OCI-M2 (cell line): ENCODE results near the gene SFMBT2.
"Not testable (repeated sequence)": the region's sequence is repeated elsewhere in the genome, so short reads cannot be mapped to it uniquely, and the experiment has no call there.

Experiments used
- DNase-seq: peaks from one replicate; lab custom pipeline; 2025; ENCODE audit not compliant: unreplicated experiment; lab: John Stamatoyannopoulos, UW

The SFMBT2 gene

DNA sequence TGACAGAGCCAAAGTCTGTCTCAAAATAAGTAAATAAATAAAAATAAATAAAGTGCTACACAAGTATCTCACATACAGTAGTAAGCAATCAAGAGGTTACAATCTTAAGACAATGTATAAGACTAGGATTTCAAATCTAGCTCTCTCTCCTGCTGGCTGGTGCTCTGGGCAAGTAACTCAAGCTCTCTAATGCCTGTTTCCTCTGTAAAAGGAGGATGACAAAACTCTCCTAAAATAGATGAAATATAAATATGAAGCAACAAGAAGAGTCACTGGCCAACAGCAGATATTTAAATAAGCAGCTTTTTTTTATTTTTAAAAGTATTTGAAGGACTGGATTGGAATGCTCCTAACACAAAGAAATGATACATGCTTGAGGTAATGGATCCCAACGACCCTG, 7.2 kb downstream of the SFMBT2 start:
- DNase-seq = no peak

DNA sequence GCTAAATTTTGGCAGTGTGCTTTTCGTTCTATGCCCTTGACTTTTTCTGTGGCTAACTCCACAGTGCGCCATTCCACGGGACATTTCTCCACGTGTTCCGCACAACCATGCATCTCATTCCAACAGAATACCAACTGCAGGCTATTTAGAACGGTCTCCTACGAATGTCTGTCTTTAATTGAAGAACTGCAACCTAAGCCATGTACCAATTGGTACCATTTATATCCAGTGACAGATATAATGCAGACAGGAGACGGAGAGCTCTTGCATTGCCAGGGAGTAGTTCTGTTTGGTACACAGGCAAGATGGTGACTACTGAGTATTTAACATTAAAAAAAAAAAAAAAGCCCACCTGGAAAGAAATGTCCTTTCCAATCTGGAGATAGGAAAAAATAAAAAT, 9.1 kb downstream of the SFMBT2 start:
- DNase-seq = no peak

DNA sequence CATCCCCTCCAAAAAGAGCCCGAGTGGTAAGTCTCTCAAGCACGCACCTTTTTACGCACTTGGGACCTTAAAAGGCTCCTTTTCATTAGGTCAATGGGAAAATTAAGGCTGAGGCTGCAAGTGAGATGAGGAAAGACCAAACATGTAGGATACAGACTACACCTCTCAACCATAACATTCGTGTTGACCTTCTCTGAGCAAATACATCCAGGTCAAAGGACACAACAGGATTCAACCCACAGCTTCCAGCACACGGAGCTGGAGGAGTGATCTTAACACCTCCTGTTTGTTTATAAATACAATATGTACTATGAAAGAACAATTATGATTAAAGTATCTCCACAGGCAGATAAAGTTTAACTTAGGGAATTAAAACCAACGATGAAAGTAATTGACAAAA, 9.7 kb downstream of the SFMBT2 start:
- no peak for DNase-seq

DNA sequence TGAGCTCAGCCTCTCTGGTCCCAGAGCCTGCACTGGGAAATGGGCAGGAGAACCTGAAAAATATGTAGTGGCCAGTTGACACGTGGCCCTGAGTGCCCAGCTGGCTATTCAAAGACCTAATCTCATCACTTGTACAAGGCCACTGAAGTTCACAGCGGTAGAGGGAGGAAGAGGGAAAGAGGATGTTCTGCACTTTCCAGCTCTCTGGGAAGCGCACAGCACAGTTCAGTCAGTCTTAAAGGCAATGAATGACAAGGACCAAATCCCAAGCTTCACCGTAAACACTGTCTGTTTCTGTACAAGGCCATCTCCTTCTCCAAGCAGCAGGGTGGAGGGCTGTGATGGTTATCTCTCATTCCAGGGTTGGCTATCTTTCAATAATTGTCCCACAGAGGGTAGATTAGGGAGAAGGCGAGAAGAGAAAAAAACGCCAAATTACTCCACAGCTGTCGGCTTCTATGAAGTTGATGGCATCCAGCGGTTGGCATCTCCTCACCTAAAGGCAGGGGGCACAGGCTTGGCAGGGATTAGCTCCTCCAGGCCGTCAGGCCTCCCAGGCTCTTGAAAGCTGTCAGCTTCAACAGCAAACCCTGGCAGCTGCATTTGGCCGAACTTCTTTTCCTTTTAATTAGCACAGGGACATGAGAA, 10.6 kb downstream of the SFMBT2 start:
- DNase-seq = no peak

DNA sequence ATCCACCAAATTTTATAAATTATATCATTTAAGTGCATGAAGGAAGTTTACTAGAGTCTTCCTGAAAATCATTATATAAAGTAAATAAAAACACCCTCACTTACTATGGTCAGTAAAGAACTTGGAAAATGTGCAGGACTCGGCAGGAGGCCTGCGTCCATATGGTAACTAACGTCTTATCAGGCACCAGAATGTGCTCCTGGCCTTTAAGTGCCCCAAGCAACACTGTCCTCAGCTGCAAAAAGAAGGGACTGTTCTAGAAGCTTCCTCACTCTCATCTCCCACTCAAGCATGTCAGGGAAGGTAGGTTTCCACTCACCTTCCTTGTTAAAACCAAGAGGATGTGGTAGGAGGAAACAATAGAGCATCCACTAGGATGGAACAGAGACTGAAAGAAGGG, 11.3 kb downstream of the SFMBT2 start:
- no peak for DNase-seq

DNA sequence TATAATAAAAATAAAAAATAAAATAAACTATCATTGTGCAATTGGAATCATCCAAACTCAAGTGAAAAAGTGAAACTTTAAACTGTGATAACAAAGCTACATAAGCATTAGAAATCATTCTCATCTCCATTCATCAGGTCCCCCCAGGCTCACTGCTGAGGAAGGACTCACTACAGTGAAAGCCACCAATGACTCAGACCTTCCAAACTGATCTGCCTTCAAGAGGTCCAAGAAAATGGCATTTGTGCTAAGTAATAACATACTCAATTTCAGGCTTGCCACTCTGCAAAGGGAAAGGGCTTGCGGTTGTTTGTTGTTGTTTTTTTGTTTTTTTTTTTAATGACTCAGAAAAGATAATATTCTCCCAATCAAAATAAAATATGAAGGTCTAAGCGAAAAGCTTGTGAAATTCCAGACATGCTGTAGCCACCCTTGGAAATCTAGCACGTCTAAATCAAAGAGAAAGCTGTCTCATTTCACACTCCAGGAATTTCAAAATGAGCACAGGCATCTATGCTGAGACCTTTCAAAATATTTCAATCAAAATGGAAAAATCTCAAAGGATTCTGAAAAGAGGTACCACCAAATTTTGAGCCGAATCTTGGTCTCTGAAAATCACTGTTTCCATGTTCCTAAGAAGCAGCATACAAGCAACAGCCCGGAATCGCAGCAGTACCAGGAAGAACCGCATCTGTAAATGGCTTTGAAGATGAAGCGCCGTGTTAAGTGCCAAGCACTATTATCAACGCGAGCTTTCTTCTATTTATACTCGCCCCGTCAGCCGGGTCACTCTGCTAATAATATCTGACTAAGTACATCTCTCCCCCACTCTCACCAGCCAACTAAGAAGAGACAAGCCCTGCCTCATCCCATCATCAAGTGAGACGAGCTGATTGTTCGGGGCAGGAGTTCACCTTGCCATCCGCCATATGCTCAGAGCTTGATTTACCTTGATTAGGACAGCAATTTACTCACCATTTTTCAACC, 13.5 kb downstream of the SFMBT2 start:
- no peak for DNase-seq

DNA sequence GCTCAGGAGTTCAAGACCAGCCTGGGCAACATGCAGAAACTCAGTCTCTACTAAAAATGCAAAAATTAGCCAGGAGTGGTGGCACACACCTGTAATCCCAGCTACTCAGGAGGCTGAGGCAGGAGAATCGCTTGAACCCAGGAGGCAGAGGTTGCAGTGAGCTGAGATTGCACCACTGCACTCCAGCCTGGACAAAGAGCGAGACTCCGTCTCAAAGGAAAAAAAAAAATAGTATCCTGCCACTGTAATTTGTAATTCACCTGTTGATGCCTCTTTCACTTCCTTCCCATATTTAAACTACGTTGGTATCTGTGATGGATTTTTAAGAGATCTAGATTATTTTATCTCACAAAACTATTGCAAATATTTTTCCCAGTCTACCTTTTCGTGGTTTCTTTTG, 18.5 kb downstream of the SFMBT2 start:
- DNase-seq = not testable (repeated sequence)

DNA sequence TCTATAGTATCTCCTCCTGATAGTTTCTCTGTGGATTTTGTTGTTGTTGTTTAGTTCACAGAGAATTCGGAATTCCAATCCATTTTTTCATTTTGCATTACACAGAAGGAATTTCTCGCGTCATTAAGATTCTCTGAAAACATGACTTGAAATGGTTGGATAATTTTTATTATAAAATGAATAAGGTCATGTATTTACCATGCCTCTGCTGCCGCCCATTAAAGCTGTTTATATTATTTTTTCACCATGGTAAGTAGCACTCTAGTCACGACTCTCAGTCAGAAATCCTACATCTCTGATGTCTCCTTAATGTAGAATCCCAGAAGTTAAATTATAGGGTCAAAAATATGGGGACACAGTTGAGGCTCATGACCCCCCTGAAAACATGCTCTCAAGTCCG, 19.1 kb downstream of the SFMBT2 start:
- DNase-seq = no peak

DNA sequence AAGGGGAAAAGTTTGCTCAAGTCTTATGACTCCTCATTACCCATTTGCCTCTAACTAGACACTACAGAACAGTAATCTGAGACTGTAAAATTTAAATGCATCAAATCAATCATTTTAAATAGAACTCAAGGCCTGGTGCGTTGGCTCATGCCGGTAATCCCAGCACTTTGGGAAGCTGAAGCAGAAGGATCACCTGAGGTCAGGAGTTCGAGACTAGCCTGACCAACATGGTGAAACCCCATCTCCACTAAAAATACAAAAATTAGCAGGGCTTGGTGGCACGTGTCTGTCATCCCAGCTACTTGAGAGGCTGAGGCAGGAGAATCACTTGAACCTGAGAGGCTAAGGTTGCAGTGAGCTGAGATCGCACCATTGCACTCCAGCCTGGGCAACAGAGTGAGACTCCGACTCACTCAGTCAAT, 20.1 kb downstream of the SFMBT2 start:
- not testable (repeated sequence) for DNase-seq

DNA sequence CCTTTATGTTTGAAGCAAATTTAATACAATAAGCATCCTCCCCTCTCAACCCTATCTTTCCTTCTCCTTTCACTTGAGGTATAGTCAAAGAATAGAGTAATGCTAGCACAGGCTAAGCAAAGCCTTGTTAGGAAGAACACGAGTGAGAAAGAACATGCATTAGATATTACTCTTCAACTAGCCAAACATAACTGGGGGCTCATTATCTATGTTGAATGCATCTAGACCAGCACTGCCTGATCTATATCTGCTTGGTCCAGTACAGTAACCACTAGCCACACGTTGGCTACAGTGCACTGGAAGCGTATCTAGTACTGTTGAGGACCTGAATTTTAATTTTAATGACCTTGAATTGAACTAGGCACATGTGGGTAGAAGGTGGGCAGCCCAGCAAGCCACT, 21.0 kb downstream of the SFMBT2 start:
- no peak for DNase-seq

DNA sequence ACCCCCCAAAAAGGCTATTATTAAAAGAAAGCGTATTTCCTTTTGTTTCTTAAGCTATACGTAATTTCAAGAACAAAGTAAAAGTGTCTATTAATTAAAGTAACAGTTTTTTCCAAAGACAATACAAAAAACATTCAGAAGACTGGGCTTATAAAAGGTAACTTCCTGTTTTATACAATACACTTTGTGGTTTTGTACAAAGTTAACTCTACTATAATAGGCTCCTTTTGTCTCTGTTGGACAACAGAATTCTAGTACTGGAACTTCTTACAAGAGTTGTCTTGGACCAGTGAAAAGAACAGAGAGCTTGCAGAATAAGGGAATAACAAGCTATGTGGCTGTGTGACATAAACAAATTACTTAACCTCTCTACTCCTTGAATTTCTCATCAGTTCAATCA, 21.5 kb downstream of the SFMBT2 start:
- DNase-seq = no peak

DNA sequence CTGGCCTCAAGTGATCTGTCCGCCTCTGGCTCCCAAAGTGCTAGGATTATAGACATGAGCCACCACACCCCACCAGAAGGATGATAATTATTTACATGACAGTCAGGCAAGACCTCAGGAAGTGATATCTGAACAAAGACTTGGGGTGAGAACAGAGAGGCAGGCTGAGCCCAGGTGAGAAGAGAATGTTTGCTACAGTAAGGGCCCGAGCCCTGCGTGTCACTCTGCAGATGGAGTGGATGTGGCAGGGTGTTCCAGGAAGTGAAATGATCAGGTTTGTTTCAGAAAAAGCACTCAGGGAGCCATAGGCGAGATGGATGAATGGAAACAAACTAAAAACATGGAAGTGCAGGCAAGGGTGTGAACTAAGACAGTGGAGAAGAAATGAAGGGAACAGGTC, 22.2 kb downstream of the SFMBT2 start:
- no peak for DNase-seq

DNA sequence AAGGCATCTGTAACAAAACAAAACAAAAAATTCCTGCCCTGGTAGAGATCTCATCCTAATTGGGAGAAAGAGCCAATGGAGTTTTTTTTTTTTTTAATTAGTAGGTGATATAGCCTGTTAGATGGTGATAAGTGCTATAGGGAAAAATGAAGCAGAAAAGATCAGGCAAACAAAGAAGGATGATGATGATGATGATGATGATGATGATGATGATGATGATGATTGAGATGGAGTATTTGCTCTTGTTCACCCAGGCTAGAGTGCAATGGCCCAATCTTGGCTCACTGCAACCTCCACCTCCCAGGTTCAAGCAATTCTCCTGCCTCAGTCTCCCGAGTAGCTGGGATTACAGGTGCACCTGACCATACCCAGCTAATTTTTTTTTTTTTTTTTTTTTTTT, 22.7 kb downstream of the SFMBT2 start:
- DNase-seq = not testable (repeated sequence)

DNA sequence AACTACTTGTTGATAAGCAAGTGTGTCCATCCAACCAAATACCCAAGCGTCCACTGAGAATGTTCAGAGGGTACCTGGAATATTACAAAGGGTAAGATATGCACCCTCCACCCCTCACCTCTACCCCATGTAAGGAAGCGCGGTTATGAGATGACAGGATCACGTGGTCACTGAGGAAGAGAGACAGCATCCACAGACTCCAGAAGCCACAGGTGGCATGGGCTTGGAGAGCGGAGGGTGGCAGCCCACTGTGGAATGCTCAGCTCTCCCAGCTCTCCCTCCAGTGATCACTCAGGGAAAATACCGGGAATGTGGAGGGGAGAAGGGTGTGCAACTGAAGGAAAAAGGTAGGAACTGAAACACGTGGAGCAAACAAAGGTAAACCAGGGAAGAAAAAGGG, 25.7 kb downstream of the SFMBT2 start:
- no peak for DNase-seq

DNA sequence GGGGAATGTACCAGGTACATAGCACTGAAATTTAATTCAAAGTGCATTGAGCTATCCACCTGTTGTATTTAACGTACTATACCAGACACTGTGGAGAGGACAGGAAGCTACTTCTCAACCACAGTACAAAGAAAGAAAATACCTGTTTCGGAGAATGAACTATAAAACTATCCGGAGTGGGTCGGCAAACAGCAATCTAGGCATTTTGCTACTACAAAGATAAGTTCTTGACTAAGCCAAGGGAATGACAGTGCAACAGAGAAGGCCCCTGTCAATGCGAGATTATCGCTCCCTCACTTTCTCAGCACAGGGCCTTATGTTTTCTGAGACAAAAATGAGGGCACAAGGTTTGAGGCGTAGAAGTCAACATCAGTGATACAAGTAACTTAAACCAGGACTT, 27.4 kb downstream of the SFMBT2 start:
- DNase-seq = no peak

DNA sequence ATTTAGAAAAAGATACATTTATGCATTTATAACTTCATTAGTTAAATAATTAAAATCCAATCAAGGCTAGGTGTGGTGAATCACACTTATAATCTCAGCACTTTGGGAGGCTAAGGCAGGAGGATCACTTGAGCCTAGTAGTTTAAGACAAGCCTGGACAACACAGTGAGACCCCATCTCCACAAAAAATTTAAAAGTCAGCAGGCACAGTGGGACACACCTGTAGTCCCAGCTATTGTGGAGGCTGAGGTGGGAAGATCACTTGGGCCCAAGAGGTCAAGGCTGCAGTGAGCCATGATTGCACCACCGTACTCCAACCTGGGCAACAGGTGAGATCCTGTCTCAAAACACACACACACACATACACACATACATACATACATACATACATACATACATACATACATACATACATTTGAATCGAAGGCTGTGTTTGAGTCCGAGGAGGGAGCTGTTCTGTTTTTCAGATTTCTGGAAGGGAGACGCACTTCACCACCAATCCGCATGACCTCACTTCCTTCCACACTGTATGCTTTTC, 30.1 kb downstream of the SFMBT2 start:
- DNase-seq = no peak

DNA sequence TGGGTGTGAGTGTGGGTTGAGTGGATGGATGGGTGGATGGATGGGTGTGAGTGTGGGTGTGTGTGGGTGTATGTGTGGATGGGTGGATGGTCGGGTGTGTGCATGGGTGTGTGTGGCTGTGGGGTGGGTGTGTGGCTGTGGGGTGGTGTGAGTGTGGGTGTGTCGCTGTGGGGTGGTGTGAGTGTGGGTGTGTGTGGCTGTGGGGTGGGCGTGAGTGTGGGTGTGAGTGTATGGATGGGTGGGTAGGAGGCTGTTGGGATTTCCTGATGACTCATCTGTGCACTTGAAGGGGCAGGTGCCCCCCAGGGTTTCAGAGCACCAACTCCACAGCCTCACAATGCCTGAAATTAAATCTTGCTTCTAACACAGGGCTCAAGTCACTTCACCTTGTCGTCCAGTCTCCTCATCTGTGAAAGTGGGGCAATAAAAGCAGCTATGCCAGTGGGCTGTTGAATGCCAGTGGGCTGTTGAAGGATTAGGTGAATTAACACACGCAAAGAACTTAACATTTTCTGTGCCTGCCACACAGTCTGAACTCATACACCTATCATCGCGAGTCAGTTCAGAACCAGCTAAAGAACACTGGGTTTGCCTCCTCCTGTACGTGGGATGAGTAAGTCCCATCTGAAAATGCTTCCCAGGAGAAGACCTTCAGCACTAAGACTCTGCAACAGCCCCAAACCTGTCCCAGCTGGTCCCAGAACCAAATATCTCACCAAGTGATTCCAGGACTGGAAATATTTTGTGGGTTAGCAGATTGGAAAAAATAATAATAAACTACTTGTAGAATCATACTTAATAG, 32.0 kb downstream of the SFMBT2 start:
- DNase-seq = no peak

DNA sequence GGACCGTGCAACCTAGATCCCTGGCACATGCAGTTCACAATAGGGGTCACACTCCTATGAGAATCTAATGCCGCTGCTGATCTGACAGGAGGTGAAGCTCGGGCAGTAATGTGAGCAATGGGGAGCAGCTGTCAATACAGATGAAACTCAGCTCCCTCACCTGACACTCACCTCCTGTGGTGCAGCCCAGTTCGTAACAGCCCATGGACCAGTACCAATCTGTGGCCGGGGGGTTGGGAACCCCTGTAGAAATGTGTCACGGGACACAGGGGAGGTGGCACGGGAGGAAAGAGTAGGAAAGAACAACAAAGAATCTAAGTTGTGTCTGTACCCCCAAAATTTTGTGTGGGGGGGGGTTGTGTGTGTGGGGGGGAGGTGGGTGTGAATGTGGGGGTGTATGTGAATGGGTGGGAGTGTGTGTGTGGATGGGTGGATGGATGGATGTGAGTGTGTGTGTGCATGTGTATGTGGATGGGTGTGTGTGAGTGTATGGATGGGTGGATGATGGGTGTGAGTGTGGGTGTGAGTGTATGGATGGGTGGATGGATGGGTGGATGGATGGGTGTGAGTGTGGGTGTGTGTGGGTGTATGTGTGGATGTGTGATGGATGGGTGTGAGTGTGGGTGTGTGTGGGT, 33.1 kb downstream of the SFMBT2 start:
- DNase-seq = no peak

DNA sequence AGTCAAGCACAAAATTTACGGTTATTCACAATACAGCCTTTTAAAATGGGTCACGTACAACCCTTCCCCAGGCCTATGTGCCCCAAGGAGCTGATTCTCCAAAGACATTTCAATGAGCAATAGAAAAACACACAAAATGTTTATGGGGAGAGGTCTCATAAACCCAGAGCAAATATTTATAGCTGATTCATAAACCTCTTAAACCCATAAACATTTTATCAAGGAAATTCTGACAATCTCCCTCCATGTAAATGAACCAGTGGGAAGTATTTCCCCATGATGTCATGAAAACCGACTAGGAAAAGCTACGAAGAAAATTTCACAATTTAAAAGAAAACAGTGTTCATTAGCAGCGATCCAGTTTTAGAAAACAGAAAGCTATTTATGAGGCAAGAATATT, 36.0 kb downstream of the SFMBT2 start:
- no peak for DNase-seq

DNA sequence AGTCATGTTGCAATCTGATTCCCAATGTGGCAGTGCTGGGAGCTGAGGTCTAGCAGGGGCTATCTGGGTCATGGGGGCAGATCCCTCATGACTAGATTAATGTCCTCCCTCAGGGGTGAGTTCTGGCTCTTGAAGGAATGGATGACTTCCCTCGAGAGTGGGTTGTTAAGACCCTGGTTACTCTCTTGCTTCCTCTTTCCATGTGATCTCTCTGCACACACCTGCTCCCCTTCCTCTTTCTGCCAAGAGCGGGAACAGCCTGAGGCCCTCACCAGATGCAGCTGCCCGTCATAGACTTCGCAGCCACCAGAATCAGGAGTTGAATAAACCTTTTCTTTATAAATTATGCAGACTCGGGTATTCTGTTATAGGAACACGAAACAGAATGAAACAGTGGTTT, 37.8 kb downstream of the SFMBT2 start:
- no peak for DNase-seq

DNA sequence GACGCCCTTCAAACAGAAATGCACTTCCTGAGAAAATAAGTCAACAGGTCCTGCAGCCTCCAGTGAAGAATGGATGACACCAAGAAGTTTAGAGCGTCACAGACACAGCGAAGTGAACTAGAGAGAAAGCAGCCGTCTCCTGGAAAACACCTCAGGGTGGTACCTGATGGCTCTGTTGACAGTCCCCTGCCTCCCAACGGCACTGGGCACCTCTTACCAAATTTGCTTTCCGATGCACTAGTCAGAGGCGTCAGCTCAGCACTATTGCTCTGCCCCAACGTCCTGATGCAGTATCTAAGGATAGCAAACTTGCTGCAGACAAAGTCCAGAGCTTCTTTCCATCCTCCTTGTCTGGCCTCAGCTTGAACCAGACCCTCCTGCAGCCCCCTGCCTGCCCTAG, 38.3 kb downstream of the SFMBT2 start:
- no peak for DNase-seq
